Gastrocnemius medialis (tissue), 4 donors: ENCODE results near the gene CTSS. TPM values are rescaled to one million over a fixed set of nuclear protein-coding genes. Genes with fewer than 3 reads are reported as not detected.

ENCODE experiments used
- ATAC-seq, 2 donors: fragments of 150-250 bp; one replicate each; pipeline ENCODE4 v1.9.1; 2016
- DNase-seq, 2 donors: peaks; one replicate each; pipeline ENCODE4 v3.0.0-alpha.2; 2019
- H3K27ac ChIP-seq, 4 donors: fragments of 200-600 bp; sonication (generic); 1 replicate in 1 of 4; 2 replicates in 3 of 4; pipeline ENCODE4 v1.5.1; 2016 to 2018; ENCODE audit warnings: mild to moderate bottlenecking in 2 of 4, moderate library complexity in 1 of 4
- H3K27me3 ChIP-seq, 3 donors: fragments of 200-600 bp; sonication (generic) in 2 of 3; 1 replicate in 1 of 3; 2 replicates in 2 of 3; pipeline versions ENCODE4 v1.5.1 to v1.6.0; 2016 to 2019; ENCODE audit warnings: mild to moderate bottlenecking in 1 of 3, moderate library complexity in 1 of 3
- H3K36me3 ChIP-seq, 2 donors: fragments of 200-600 bp; sonication (generic) in 1 of 2; one replicate each; pipeline ENCODE4 v1.5.1; 2017 to 2018
- H3K4me1 ChIP-seq, 2 donors: fragments of 200-600 bp; sonication (generic) in 1 of 2; one replicate each; pipeline ENCODE4 v1.5.1; 2016 to 2017; ENCODE audit warnings: mild to moderate bottlenecking in 2 of 2
- H3K4me3 ChIP-seq, 4 donors: fragments of 200-600 bp; sonication (generic) in 3 of 4; 1 replicate in 1 of 4; 2 replicates in 3 of 4; pipeline ENCODE4 v1.5.1; 2016 to 2019; ENCODE audit warnings: mild to moderate bottlenecking in 2 of 4
- H3K9me3 ChIP-seq, 3 donors: fragments of 200-600 bp; sonication (generic) in 2 of 3; 1 replicate in 1 of 3; 2 replicates in 2 of 3; pipeline ENCODE4 v1.5.1; 2016 to 2019
- POLR2A ChIP-seq, 2 donors: fragments of 450-650 bp; IDR thresholded peaks; one replicate each; pipeline ENCODE4 v1.6.1; 2017; ENCODE audit warnings: antibody characterized with exemption in 2 of 2, mild to moderate bottlenecking in 2 of 2, moderate library complexity in 2 of 2
- in situ Hi-C, 4 donors: fragments of 200-750 bp; cut with MboI; loops; one replicate each; pipeline versions ENCODE4 v1.15.0 to v1.8.0; 2017; ENCODE audit warnings: low sequenced_read_pairs in 4 of 4
- intact Hi-C: fragments of 100-400 bp; cut with DNase I; formaldehyde crosslinking; loops from one replicate; pipeline ENCODE4 v1.15.1; 2023; ENCODE audit warnings: low total_unique reads
- total RNA-seq, 4 donors: library from RNA; depleted of rRNA; stranded (reverse); fragments of >200 nt; gene quantifications; one replicate each; pipeline versions ENCODE4 v1.1.0 to v1.2.3, GENCODE V29; 2016
- TF ChIP-seq, protein P1 (sequence below), 5 experiments: fragments of 450-650 bp in 3 of 5; fragments of 200-600 bp in 2 of 5; sonication (generic) in 2 of 5; IDR thresholded peaks in 4 of 5; conservative IDR thresholded peaks in 1 of 5; 1 replicate in 4 of 5; 2 replicates in 1 of 5; pipeline ENCODE4 v1.5.1; 2016 to 2019; ENCODE audit warnings: antibody characterized with exemption in 5 of 5, mild to moderate bottlenecking in 3 of 5, moderate library complexity in 3 of 5

Gene CTSS
- total RNA-seq: 10 to 100 TPM in 3 of 4 donors, 1 to 10 TPM in 1; 5.8 to 11.7 (median 10.6) TPM

DNA sequence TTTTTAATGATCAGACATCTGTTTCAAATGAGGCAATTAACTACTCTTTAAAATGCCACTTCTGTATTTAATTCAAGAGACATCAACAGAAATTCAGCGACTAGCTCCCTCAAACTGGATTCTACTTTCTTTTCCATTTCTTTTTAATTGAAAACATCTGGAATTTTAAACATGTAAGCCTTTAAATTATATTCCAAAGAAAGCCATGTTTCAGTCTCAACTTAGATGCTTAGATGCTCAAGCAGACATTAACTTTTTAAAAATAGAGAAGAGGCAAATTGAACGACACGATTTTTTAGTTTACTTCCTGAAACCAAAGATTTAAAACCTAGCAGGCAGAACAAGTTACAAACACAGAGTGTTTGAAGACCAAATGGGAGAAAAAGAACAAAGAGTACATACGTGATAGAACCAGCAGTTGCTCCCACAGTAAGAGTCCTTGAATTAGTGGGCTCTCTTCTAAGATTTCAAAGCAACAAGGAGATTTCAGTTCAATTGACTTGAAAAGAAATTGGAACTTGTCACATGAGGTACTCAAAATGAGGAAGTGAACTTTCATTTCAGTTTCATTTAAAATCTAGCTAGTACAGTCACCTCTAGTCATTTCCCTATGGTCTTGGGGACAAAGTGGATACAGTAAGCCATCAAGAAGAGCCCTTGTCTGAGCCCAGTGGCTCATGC, at the start of gene CTSS:
TSS of gene CTSS (minus strand) at position 483 of the 681 bp plus-strand sequence. CDS start 1,015 bp downstream, outside the sequence.
- intact Hi-C loops (no loop called here), in situ Hi-C loops (no loop called here)
- DNase-seq (no peak), ATAC-seq (no peak)
- no peaks in the 10 kb centered on the region for H3K9me3 ChIP-seq
- H3K4me1 ChIP-seq: peaks cover 0 to 3% of the 10 kb centered on the region in 2 donors
- no peaks in the 10 kb centered on the region for H3K36me3 ChIP-seq
- no peaks in the 10 kb centered on the region for H3K27me3 ChIP-seq
- peak within 1 kb of the TSS; percentile 26 to 38 (median 28) for H3K4me3 ChIP-seq
- H3K27ac ChIP-seq: peak within 1 kb of the TSS in 3 of 4 donors; percentile 5 to 39 (median 37)
- TF ChIP-seq POLR2A (IDR thresholded peaks at IDR 0.05): no peak
- TF ChIP-seq, protein P1, sequence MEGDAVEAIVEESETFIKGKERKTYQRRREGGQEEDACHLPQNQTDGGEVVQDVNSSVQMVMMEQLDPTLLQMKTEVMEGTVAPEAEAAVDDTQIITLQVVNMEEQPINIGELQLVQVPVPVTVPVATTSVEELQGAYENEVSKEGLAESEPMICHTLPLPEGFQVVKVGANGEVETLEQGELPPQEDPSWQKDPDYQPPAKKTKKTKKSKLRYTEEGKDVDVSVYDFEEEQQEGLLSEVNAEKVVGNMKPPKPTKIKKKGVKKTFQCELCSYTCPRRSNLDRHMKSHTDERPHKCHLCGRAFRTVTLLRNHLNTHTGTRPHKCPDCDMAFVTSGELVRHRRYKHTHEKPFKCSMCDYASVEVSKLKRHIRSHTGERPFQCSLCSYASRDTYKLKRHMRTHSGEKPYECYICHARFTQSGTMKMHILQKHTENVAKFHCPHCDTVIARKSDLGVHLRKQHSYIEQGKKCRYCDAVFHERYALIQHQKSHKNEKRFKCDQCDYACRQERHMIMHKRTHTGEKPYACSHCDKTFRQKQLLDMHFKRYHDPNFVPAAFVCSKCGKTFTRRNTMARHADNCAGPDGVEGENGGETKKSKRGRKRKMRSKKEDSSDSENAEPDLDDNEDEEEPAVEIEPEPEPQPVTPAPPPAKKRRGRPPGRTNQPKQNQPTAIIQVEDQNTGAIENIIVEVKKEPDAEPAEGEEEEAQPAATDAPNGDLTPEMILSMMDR (IDR thresholded peaks at IDR 0.05 in 4 of 5, conservative IDR thresholded peaks at IDR 0.05 in 1 of 5): no peak

DNA sequence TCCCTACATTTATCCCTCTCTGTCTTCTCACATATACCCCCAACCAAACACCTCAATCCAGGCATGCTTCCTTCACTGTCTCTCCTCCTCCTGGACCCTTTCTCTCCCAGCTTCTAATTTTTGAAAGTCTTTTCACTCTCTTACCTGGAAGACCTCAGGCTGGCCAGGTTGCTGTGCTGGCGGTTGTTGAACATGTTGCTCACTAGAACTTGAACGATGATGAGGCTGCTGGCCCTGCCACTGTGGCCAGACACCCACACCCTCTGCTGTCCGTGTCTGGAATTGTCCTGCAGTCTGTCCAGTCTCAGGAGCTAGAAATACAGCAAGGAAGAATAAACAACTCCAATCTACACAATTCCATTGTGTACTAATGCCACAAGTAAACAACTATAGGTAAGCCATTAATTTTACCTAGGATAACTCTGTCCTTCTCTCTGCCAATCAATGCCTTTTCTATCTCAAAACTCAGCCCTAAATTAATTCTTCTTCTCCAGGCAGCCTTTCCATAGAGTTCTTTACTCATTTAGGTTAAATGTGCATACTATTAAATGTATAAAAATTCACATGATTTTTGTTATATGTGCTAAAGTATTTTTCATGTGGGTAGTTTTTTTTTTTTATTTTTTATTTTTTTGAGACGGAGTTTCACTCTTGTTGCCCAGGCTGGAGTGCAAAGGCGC, 47.6 kb upstream of the CTSS start:
- in situ Hi-C loops: loop anchor here in 1 of 4 donors (10.0 kb wide), 1 partner anchor 58 kb away; no protein-coding TSS in a partner anchor
- DNase-seq: peak in 1 of 2 donors; percentile 39
- ATAC-seq: no peak
- intact Hi-C loops: loop anchor here (10.0 kb wide), 1 partner anchor 458 kb away; no protein-coding TSS in a partner anchor
- no peaks in the 10 kb centered on the region for H3K27me3 ChIP-seq
- TF ChIP-seq, protein P1 (IDR thresholded peaks at IDR 0.05 in 4 of 5, conservative IDR thresholded peaks at IDR 0.05 in 1 of 5): peak in 3 of 5 experiments; percentile 39 to 47 (median 41)
- no peak for TF ChIP-seq POLR2A (IDR thresholded peaks at IDR 0.05)
- peaks cover 0 to 3% of the 10 kb centered on the region in 2 donors for H3K4me1 ChIP-seq
- no peak overlapping the region for H3K4me3 ChIP-seq
- peaks cover 0 to 74% of the 10 kb centered on the region in 2 donors for H3K36me3 ChIP-seq
- H3K27ac ChIP-seq: peak overlapping the region in 1 of 4 donors; percentile 14
- no peaks in the 10 kb centered on the region for H3K9me3 ChIP-seq

DNA sequence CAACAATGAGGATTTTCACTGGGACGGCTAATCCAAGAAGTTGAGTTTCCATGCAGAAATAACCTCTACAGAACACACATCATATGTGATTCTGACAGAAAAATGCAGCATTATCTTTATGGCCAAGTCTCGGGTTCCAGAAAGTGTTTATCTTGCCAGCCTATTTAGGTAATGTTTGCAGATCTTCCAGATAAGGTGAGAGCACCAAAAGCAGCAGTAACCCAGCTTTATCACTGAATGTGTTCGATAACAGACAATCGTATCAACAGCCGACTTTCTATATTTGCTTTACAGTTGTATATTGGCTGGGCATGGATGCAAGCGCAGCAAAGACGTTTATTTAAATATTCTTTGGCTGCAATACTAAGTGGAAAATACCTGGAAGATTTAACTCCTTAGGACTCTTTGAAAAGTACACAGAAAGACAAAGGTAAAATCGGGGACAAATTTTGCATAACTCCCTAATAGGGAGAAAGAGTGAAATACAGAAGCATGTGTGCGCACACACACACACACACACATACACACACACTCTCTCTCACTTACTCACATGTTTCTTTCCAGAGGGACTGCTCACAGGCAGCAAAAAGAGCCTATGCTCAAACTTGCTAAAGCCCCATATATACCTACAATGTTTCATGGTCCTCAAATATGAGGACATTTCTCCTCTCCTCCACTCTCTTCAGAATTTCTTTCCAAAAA, 45.5 kb upstream of the CTSS start:
- H3K27me3 ChIP-seq: no peaks in the 10 kb centered on the region
- DNase-seq: no peak
- no peaks in the 10 kb centered on the region for H3K9me3 ChIP-seq
- in situ Hi-C loops: loop anchor here in 1 of 4 donors (10.0 kb wide), 1 partner anchor 56 kb away; no protein-coding TSS in a partner anchor
- H3K27ac ChIP-seq: no peak overlapping the region
- H3K4me3 ChIP-seq: no peak overlapping the region
- TF ChIP-seq POLR2A (IDR thresholded peaks at IDR 0.05): no peak
- TF ChIP-seq, protein P1 (IDR thresholded peaks at IDR 0.05 in 4 of 5, conservative IDR thresholded peaks at IDR 0.05 in 1 of 5): no peak
- no peak for ATAC-seq
- H3K4me1 ChIP-seq: peaks cover 0 to 3% of the 10 kb centered on the region in 2 donors
- intact Hi-C loops: loop anchor here (10.0 kb wide), 1 partner anchor 456 kb away; no protein-coding TSS in a partner anchor
- peaks cover 0 to 54% of the 10 kb centered on the region in 2 donors for H3K36me3 ChIP-seq

DNA sequence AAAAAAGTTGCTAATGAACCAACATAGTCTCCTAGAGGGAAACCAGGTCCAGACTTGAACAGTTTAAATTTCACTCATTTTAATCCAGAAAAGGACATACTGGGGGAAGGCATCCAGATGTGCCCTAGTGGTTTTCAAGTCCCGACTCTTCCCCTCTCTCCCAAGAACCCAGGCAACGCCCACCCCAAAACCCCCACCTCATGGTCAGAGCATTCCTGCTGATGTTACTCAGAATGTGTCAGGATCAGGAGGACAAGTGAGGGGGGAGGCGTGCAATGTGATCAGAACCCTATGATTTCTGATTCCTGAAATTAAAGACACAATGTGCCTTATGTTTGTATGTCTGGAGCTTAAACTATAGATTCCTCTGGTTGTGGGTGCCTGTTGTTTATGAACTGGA, 44.1 kb upstream of the CTSS start:
- peaks cover 0 to 3% of the 10 kb centered on the region in 2 donors for H3K4me1 ChIP-seq
- TF ChIP-seq POLR2A (IDR thresholded peaks at IDR 0.05): no peak
- TF ChIP-seq, protein P1 (IDR thresholded peaks at IDR 0.05 in 4 of 5, conservative IDR thresholded peaks at IDR 0.05 in 1 of 5): no peak
- no peak overlapping the region for H3K4me3 ChIP-seq
- ATAC-seq (no peak), DNase-seq (no peak)
- H3K27me3 ChIP-seq: no peaks in the 10 kb centered on the region
- H3K9me3 ChIP-seq: no peaks in the 10 kb centered on the region
- intact Hi-C loops (loop anchor here (10.0 kb wide), 1 partner anchor 455 kb away; no protein-coding TSS in a partner anchor), in situ Hi-C loops (loop anchor here in 1 of 4 donors (10.0 kb wide), 1 partner anchor 55 kb away; no protein-coding TSS in a partner anchor)
- H3K36me3 ChIP-seq: peaks cover 0 to 41% of the 10 kb centered on the region in 2 donors
- H3K27ac ChIP-seq: no peak overlapping the region
